ENCODE results near the gene AARSD1.
"Not testable (repeated sequence)": the region's sequence is repeated elsewhere in the genome, so short reads cannot be mapped to it uniquely, and the experiment has no call there.

The AARSD1 gene

GRCh38 chr17:42997390-42997983 is 33.2 kb upstream of the AARSD1 start:
- no peak for TF ChIP-seq CTCF (IDR thresholded peaks at IDR 0.05; ENCODE audit: insufficient read depth, low read length, poor library complexity, severe bottlenecking)
- DNase-seq (ENCODE audit: extremely low read depth, insufficient read length) = no peak
- Histone ChIP-seq H3K27me3 (replicated peaks; ENCODE audit: control insufficient read depth, insufficient read depth, low read length) (no peaks in the 10 kb centered on the region), H3K4me3 (replicated peaks; ENCODE audit: low read depth, low read length) (peak overlapping the region; percentile 47; the same call in 1 of the 2 replicates), H3K36me3 (ENCODE audit: control insufficient read depth, insufficient read depth, low read length) (peaks cover 12% of the 10 kb centered on the region)

DNA sequence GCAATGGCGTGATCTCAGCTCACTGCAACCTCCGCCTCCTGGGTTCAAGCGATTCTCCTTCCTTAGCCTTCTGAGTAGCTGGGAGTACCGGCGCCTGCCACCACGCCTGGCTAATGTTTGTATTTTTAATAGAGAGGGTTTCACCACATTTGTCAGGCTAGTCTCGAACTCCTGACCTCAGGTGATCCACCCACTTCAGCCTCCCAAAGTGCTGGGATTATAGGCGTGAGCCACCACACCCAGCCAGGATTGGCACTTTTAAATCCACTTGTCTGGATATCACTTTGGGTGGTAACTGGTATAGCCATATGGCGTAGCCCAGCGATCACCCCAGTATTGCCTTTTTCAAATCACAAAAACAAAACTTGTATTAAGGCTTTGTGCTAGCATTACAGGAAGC is 29.7 kb upstream of the AARSD1 start:
- not testable (repeated sequence) for DNase-seq (ENCODE audit: extremely low read depth, insufficient read length); H3K4me3 ChIP-seq (replicated peaks; ENCODE audit: low read depth, low read length); H3K27me3 ChIP-seq (replicated peaks; ENCODE audit: control insufficient read depth, insufficient read depth, low read length)
- peaks cover 20% of the 10 kb centered on the region for H3K36me3 ChIP-seq (ENCODE audit: control insufficient read depth, insufficient read depth, low read length)

DNA sequence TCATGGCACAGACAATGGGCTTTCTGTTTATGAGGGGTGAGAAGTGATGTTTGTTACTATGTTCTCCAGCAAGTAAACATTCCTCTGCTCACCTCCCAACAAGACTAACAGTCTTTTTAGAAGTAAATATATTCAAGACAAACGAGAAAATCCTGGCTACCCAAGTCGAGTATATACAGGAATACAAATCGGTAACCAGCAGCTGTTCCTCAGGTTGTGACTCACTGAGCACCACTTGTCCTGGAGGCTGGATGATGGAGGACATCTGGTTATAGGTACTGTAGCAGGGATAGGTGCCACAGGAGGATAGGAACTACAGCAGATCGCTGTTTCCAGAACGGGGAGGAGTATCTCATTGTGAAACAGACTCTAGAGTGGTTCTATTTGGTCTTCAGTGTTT is 28.6 kb upstream of the AARSD1 start:
- no peak for TF ChIP-seq CTCF (IDR thresholded peaks at IDR 0.05; ENCODE audit: insufficient read depth, low read length, poor library complexity, severe bottlenecking)
- Histone ChIP-seq H3K36me3 (ENCODE audit: control insufficient read depth, insufficient read depth, low read length) (peaks cover 21% of the 10 kb centered on the region), H3K27me3 (replicated peaks; ENCODE audit: control insufficient read depth, insufficient read depth, low read length) (no peaks in the 10 kb centered on the region)

GRCh38 chr17:42991471-42991870 is 27.2 kb upstream of the AARSD1 start:
- H3K4me3 ChIP-seq (replicated peaks; ENCODE audit: low read depth, low read length) = no peak overlapping the region
- DNase-seq (ENCODE audit: extremely low read depth, insufficient read length) = no peak
- TF ChIP-seq CTCF (IDR thresholded peaks at IDR 0.05; ENCODE audit: insufficient read depth, low read length, poor library complexity, severe bottlenecking) = no peak
- no peaks in the 10 kb centered on the region for H3K27me3 ChIP-seq (replicated peaks; ENCODE audit: control insufficient read depth, insufficient read depth, low read length)
- peaks cover 25% of the 10 kb centered on the region for H3K36me3 ChIP-seq (ENCODE audit: control insufficient read depth, insufficient read depth, low read length)

More for the DNA sequence above, 28.6 kb upstream of the AARSD1 start:
- DNase-seq (ENCODE audit: extremely low read depth, insufficient read length) = no peak
- H3K4me3 ChIP-seq (replicated peaks; ENCODE audit: low read depth, low read length) = no peak overlapping the region

DNA sequence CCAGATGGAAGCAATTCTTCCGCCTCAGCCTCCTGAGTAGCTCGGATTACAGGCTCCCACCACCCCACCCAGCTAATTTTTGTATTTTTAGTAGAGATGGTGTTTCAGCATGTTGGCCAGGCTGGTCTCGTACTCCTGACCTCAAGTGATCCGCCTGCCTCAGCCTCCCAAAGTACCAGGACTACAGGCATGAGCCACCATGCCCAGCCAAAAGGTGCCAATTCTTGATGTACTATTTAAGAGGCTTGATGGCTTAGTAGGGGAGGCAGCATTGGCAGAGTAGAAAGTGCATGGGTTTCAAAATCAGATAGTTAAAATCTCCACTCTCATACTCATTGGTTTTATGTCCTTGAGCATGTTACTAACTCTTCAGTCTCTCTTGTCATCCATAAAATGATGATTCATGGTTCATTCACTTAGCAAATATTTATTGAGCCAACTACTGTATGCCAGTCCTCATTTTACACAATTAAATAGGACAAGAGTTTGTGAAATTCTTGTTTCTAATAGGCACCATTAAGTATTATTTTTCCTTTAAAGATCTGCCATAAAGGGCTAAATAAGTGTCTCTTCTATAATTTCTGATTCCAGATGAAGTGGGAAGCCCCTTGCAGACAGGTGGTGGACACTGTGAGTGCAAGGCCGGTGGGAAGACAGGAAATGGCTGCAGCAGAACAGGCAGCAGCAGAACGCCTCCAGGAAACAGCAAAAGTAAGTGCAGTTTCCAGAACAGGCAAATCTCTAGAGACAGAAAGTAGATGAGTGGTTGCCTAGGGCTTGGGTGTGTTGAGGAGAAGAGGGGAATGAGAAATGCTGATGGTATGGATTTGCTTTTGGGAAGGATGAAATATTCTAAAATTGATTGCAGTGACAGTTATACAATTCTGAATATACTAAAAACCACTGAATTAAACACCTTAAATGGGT is 25.7 kb upstream of the AARSD1 start:
- H3K36me3 ChIP-seq (ENCODE audit: control insufficient read depth, insufficient read depth, low read length) = peaks cover 25% of the 10 kb centered on the region
- TF ChIP-seq CTCF (IDR thresholded peaks at IDR 0.05; ENCODE audit: insufficient read depth, low read length, poor library complexity, severe bottlenecking) = no peak

DNA sequence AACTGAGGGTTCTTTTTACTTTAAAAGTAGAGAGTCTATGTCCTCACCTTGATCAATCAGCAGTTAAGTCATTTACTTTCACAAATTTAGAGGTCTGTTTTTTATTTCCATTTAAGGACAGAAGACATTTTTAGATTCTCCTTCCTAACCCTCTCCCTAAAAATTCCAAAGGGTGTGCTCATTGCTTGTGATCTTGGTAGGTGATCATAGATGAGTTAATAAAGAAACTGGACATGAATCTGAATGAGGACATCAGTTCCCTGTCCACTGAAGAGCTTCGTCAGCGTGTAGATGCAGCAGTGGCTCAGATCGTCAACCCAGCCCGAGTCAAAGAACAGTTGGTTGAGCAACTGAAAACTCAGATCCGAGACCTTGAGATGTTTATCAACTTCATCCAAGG is 24.9 kb upstream of the AARSD1 start:
- TF ChIP-seq CTCF (IDR thresholded peaks at IDR 0.05; ENCODE audit: insufficient read depth, low read length, poor library complexity, severe bottlenecking) = no peak
- no peak for DNase-seq (ENCODE audit: extremely low read depth, insufficient read length)
- Histone ChIP-seq H3K4me3 (replicated peaks; ENCODE audit: low read depth, low read length) (no peak overlapping the region), H3K36me3 (ENCODE audit: control insufficient read depth, insufficient read depth, low read length) (peaks cover 25% of the 10 kb centered on the region), H3K27me3 (replicated peaks; ENCODE audit: control insufficient read depth, insufficient read depth, low read length) (no peaks in the 10 kb centered on the region)

More for the DNA sequence above, 25.7 kb upstream of the AARSD1 start:
- H3K4me3 ChIP-seq (replicated peaks; ENCODE audit: low read depth, low read length) = no peak overlapping the region
- no peak for DNase-seq (ENCODE audit: extremely low read depth, insufficient read length)
- H3K27me3 ChIP-seq (replicated peaks; ENCODE audit: control insufficient read depth, insufficient read depth, low read length) = no peaks in the 10 kb centered on the region
